Islet of Langerhans (tissue), 1 donor: ENCODE data around the gene TDRD1.
"Not testable (repeated sequence)": the region's sequence is repeated elsewhere in the genome, so short reads cannot be mapped to it uniquely, and the experiment has no call there.

Experiments used
- FAIRE-seq: peaks from one replicate; lab custom pipeline; 2011; peaks lifted over from hg19 to GRCh38; lab: Jason Lieb, UNC

Gene TDRD1

GRCh38 chr10:114179148-114179547, at the start of gene TDRD1:
TSS of gene TDRD1 (plus strand) at chr10:114179353. CDS start at chr10:114187832, 8,479 bp downstream.
- no peak for FAIRE-seq

GRCh38 chr10:114131094-114131493, 48.1 kb upstream of the TDRD1 start:
- peak; percentile 71 for FAIRE-seq

DNA sequence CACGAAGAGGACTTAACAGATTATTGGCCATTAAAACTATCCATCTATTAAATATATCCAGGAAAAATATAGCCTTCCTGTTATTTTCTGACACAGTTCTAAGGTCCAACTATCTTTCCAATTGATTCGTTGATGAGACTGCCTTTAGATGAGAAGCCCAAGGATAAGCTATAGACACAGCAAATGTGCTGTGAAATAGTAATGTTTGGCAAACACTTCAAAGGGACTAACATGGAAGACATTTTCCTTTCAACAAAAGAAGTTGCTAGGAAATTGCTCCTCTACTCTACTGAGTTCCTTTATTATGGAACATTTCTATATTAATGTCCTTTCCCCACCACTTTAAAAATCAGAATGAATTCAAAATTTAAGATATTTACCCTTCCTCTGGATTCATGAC, 43.7 kb upstream of the TDRD1 start:
- no peak for FAIRE-seq

DNA sequence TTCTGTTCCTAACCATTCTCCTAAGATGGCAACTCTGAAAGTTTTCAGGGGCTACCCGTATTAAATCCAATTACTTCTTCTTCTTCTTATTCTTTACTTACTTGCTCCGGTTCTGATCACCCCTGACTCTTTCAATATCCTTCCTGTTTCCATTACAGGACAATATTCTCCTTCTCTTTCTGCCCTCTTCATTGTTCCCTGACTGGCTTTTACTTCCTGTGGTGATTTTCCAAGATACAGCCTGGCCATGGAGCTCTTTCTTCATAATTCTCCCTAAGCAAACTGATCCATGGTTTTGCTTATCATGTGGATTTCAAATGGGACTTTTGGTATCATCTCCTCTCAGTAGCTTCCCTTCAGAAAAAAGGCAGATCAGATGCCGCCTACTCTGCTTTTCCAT, 40.6 kb upstream of the TDRD1 start:
- no peak for FAIRE-seq

- no peak for FAIRE-seq
Observed at GRCh38 chr10:114140036-114140435, 39.1 kb upstream of the TDRD1 start.

DNA sequence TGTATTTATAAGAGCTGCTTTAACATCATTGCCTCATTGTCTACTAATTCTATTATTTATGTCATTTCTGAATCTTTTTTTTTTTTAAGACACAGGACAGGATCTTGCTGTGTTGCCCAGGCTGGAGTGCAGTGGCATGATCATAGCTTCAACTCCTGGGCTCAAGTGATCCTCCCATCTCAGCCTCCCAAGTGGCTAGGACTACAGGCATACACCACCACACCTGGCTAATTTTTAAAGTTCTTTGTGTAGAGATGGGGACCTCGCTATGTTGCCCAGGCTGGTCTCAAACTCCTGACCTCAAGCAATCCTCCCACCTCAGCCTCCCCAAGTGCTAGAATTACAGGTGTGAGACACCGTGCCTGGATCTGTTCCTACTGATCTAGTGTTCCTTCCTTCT, 38.3 kb upstream of the TDRD1 start:
- FAIRE-seq = not testable (repeated sequence)

DNA sequence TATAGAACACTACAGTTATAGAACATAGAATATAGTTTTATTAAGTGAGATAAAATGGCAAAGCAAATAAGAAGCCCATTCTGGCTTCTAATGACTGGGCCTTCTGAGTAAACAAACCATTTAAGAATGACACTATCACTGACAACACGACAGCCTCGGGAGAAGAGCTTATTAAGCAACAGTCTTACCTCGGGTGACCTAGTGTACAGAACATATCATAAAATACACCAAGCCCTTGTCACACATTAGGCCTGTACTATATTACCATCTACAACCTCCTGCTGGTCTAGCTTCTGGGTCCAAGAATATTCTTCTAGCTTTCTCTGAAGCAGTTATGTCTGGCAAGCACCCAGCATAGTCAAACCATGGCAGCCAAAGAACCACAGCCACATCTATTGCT, 37.1 kb upstream of the TDRD1 start:
- FAIRE-seq = no peak

DNA sequence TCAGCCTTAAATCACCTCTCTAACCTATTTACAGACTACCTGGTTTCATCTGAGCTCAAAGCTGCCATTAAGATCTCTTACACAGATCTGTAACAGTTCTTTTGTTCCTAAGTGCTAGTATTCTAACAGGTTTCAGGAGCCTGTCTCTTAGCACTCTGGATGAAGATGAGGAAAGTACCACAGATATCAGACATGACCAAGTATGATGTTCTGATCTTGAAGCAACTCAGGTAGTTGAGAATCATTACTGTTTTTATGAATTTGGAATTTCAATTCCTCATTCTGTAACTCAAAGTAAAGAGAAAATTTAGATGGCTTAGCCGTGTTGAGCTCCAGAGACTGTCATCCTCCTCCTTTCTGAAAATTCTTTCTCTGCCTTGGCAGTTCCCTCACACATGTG, 36.0 kb upstream of the TDRD1 start:
- FAIRE-seq = no peak

- FAIRE-seq = not testable (repeated sequence)
Observed at GRCh38 chr10:114149476-114149875, 29.7 kb upstream of the TDRD1 start.

- FAIRE-seq = no peak
Observed at GRCh38 chr10:114151486-114151885, 27.7 kb upstream of the TDRD1 start.

- no peak for FAIRE-seq
Observed at GRCh38 chr10:114151892-114152291, 27.3 kb upstream of the TDRD1 start.

DNA sequence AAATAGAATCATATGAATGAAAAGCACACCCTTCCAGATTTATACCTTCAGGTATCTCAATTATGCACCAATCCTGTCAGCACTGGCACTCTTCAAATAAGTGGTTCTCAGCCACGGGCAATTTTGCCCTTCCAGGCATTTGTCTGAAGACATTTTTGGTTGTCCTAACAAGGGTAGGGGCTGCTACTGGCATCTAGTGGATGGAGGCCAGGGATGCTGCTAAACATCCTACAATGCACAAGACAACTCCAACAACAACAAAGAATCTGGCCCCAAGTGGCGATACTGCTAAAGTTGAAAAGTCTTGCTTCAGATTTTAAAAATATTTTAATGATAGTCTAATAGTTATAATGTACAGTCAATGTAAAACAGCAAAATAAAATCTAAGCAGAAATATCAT, 21.2 kb upstream of the TDRD1 start:
- no peak for FAIRE-seq

DNA sequence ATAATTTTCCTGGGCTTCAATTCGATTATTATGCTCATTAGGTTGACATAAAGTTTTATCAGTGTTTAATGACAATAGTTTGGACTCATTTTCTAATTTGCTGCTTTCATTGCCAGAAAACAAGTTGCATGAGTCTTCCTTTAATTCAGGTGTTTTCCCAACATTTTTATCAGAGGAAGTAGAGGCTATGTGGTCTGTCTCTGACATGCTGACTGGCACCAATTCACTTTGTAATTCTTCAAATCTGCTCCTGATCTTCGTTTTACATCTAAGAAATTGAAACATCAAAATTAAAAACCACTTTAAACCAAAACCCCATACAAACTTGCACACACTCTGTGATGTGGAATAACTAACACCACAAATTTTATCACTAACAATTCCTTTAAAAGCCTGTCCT, 16.1 kb upstream of the TDRD1 start:
- no peak for FAIRE-seq

- no peak for FAIRE-seq
Observed at GRCh38 chr10:114166043-114166442, 13.1 kb upstream of the TDRD1 start.

DNA sequence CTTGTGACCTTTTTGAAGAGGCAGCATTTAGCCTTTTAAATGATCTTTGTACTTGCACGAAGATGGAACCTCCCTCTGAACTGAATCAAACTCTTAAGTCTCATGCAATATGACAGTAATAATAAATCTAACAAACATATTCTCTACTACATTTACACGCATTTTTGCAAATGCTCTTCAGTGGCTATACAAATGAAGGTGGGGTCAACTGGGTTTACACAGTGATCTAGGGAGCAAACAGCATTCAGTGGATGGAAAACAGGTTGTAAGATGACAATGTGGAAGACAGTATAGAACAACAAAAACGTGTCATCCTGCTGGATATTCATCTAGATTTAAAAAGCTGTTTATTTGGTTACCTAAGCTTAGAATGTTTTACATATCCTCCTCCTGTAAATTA, 12.7 kb upstream of the TDRD1 start:
- no peak for FAIRE-seq

- no peak for FAIRE-seq
Observed at GRCh38 chr10:114167985-114168384, 11.2 kb upstream of the TDRD1 start.

DNA sequence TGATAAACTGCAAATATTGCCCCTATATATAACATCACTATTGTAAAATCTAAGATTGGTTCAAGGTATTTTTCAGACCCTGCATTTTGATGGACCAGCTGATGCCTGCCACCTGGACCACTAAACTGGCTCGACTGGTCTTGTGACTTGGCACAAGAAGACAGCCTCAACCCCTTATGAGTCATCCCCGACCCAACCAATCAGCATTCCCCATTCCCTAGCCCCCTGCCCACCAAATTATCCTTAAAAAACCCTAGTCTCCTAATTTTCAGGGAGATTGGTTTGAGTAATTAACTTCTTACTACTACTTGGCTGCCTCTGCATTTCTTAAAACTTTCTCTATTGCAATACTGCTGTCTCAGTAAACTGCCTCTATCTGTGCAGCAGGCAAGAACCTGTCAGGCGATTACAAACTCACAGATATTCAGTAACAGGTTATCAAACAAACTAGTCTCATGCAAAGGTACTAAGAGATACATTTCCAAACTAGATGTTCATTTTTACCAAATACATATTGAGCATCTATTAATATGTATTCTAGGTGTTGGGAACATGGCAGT, 10.6 kb upstream of the TDRD1 start:
- FAIRE-seq = no peak

DNA sequence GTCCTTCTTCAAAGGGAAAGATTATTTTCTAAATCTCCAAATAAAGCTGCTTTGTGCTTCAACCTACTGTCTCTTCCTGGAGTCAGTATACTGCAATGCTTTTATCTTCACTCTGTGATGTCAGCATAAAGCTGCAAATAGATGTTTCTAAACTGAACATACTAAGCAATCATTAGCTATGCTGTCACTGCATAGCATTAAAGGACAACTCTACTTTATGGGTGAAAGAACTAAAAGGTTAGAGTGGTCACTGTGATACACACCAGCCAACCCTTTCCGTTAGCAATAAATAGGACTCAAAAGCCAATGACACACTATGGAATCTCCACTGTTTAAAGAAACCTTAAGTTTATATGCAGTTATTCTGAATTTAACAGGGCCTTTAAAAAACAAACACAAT, 6.9 kb upstream of the TDRD1 start:
- peak; percentile 17 for FAIRE-seq

GRCh38 chr10:114172776-114173602, 6.2 kb upstream of the TDRD1 start:
- no peak for FAIRE-seq

GRCh38 chr10:114173603-114173920, 5.6 kb upstream of the TDRD1 start:
- FAIRE-seq = no peak

DNA sequence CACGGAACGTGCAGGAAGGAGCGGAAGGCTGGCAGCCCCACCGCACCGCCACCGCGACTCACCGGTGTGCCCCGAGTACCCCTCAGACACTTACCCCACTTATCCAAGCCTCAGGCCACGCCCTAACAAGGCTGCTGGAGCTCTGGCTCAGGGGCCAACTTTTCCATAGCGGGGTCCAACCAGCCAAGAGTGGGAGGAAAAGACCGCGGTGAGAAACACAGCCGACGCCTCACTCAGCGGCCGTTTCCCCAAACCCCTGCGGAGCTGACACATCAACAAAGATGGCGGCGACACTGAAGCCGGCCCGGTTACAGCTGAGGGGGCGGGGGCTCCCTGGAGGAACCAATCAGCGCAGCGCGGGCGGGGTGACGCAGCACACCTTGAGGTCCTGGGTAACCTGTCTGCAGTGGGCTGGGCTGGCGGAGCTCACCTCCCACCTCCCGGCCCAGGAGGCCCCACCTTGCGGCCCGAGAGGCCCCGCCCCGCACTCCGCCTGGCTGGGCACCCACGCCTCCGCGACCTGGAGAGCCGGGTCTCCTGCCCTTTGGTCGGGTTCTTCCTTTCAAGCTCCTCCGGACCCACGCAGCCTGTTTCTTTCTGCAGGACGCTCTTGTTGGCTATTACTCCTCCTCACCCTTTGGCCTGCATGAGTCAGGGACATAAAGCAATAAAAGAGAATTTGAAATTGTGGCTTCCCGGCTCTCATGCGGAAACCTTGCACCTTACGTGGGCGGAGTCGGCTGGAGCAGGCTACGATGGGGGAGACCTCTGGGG, 5.0 kb upstream of the TDRD1 start, which contains the start of gene CCDC186:
Gene CCDC186 (minus strand): TSS at position 283 of the 774 bp plus-strand sequence. CDS start 10,935 bp downstream, outside the sequence.
- FAIRE-seq = peak; percentile 66

GRCh38 chr10:114174695-114175188, 4.4 kb upstream of the TDRD1 start:
- FAIRE-seq = no peak

DNA sequence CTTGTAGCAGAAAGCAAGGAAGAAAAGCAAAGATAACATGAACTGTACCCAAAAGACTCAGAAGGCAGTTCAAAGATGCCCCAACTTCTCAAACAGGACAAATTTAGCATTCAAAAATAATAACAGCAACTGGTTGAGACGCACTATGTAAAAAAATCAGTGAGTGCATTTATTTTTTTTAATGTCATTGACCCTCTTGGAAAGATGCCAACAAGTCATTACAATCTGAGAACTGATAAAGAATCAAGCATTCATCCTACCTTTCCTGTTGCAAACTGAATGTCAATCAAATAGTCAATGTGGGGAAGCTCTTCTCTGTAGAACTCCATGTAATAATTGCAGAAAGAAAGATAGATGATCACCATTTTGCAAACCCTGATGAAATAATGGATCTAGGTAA, 3.5 kb upstream of the TDRD1 start:
- FAIRE-seq = no peak
